IPS DF 19.7 (cell line): ENCODE measurements around the gene CELF1.
A peak's percentile ranks its signal among the peaks of the same experiment; 100 is the strongest.

ENCODE experiments used
- DNase-seq: peaks from one replicate; pipeline ENCODE4 v3.0.0-alpha.2; 2013; ENCODE audit warnings: low read depth, low spot score

The CELF1 gene

DNA sequence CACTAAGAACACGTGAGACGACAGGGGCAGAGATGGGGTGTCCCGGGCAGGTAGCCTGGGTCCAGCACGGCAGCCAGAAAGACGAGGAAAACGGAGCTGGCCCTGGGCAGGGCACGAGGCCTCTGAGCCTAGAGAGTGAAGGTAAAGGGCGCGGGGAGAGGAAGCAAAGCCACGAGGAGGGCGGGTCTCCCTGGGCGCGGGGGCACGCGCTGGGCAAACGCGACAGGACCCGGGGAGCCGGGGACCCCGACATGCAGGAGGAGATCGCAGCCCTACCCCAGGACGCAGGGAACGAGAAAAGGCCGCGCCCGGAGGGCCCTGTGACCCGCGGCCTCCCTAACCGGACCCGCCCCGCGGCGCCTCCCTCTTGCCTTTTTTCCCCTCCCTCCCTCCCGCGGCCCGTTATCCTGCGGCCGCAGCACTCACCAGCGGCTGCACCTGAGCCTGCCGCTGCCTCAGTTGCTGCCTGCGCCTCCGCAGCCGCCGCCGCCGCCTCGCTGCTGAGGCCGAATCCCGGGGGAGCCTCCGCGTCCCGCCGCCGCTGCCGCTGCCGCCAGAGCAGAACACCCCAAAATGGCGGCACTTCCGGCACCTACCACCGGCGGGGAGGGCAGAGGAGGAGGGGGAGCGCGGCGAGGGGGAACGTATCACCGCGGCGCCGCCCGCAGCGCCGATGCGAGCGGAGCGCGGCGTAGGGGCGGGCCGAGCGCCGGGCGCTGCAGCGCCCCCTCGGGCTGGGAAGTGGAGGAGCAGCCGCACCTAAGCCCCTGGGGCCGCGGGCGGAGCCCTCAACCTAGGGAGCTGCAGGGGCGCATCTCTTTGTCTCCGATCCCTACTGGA is at the start of gene CELF1:
TSS of gene CELF1 (minus strand) at position 567 of the 840 bp plus-strand sequence. CDS start 53,609 bp downstream, outside the sequence.
- peak; percentile 33 for DNase-seq

DNA sequence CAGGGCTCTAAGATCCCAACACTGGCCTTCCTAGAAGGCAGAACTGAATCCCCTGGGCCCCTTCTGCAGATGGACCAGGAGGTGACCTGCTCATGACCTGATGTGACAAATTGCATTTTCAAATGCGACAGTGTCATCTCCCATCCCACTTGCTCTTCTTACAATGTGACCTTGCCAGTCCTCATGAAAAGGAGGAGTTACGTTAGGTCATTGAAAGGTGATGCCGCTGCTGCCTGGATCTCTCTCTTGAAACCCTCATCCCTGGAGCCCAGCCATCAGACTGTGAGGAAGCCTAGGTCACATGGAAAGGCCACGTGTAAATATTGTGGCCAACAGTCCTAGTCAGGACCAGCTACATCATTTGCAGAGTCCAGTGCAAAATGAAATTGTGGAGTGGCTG is 47.0 kb upstream of the CELF1 start:
- DNase-seq, result no peak

DNA sequence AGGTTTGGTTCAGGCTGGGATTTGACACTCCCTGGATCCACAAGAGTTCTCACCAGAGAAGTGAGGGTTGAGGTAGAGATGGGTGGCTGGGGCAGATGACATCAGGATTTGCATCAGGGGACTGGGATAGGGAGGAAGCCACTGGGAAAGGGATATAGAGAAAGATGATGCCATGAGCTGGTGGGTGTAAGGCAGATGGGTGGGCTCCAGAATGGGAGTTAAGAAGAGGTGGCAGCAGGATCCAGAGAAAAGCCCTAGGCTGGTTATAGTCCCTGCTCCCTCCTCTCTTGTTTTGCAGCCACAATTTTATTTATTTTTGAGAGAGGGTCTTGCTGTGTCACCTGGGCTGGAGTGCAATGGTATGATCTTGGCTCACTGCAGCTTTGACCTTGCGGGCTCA is 43.0 kb upstream of the CELF1 start:
- no peak for DNase-seq

DNA sequence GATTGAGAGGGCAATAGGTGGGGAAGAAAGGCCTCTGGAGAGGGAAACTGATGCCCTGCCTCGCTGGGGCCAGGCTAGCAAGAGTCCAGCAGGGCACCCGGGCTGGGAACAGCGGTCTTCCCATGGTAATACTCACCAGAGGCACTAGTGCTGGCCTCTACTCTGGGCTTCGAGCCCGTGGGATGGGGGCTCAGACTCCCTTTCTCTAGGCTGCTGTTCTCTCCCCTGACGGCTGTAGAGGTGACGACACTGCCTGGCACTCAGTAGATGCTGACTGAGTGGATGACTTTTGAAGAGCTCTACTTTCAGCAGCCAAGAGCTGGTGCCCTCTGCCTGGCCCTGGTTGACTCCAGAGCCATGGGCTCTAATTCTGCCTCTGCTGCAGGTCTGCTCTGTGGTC is 42.1 kb upstream of the CELF1 start:
- DNase-seq, result no peak

DNA sequence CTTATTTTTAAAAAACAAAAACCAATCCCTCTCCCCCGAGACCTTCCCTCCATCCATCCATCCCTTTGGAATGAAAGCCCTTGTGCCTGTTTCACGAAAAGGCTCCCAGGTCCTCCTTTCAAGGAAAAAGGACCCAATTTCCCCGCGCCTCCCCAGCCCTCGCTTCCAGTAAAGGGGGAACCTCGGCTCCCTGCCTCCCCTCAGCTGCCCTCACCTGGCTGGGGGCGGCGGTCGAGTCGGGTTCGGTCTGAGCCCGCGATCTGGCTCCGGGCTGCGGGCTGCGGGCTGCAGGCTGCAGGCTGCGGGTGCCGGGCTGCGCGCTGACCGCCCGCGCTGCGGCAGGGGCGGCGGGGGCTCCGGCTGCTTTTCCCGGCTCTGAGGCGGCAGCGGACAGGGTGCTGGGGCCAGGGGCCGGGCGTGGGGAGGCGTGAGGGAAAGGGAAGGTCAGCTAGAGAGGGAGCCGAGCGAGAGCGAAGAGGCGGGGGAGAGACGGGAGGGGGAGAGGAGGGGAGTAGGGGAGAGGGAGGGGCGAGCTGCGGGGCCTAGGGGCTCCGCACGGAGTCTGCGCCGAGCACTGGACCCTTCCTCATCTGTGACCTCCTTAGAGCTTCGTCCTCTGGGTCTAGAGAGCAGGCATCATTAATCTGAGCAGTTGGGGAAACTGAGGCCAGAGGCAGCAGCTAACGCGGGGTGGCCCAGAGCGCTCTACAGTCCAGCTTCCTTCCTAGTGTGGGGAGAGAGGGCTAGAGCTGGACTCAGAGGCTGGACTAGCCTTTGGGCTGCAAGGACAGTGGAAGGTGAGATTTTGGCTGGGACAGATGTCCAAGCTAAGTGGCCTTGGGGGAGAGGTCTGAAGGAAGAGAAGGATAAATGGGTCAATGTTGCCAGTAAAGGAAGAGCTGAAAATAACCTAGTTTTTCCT is 41.3 kb upstream of the CELF1 start, which contains the start of gene C1QTNF4:
TSS of gene C1QTNF4 (minus strand) at position 478 of the 922 bp plus-strand sequence. CDS start 3,601 bp downstream, outside the sequence.
- DNase-seq, result no peak

DNA sequence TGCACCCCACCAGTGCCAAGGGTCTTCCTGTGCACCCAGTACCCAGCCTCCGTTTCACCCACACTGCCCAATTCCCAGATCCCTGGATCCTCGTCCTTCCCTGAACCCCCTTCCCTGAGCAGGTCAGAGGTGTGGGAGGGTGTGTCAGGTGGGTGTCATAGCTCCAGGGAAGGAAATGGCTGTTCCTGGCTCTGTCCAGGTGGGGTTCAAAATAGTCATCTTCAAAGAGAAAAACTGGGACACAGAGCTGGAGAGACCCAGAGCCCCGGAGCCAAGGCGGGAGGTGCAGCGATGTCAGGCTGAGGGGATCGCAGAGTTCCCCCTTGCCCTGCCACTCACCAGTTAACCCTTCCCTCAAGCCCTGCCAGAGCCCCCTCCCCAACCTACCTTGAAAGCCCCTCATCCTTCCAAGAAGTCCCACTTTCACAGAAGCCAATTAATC is 40.6 kb upstream of the CELF1 start:
- no peak for DNase-seq

DNA sequence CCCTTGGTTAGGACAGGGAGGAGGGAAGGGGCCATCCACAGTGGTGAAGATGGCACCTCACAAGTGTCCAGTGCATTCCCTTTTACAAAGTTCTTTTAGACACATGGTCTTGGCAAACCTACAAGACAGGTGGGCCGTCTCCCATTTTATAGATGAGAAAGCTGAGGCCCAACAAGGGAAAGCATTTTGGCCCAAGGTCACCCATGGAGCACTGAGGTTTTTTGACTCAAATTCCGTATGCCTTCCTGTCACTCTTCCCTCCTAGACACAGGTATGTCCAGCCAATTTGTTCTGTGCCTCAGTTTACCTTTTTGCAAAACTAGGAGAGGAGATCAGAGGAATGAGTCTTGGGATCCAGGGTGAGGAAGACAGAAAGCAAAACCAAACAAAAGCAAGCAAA is 40.0 kb upstream of the CELF1 start:
- no peak for DNase-seq

DNA sequence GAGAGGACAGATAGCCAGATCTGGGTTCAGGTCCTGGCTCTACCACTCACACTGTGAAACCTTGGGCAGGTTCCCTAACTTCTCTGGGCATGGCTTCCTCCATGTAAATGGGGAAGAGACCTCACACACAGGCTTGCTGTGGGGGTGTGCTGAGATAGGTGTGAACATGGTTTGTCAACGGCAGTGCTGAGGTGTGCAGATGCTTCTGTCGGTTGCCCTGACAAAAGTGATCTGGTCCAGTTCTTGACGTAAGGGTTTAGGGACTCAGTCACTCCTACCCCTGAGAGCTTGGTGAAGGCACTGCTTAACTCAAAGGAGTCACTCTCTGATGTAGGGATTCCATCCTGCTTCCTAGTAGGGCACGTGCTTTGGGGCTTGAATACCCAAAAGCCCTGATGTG is 39.3 kb upstream of the CELF1 start:
- no peak for DNase-seq

DNA sequence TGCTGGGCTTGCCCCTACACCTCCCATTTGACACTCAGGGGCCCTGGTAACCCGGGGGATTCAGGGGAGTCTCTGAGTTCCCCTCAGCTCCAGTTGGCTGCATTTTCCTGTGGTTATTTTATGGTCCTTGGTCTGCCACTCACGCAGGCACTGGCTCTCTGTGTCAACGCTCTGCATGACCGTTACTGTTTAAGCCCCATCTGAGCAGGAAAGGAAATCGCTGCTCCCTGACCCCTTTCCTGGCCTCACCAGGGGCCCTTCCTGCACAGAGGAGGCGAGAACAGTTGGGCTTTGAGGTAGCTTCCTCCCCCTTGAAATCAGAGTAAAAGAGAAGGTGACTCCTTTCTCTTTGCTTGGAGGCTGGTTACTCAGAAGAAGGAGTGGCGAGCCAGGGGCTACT is 38.8 kb upstream of the CELF1 start:
- DNase-seq, result no peak

DNA sequence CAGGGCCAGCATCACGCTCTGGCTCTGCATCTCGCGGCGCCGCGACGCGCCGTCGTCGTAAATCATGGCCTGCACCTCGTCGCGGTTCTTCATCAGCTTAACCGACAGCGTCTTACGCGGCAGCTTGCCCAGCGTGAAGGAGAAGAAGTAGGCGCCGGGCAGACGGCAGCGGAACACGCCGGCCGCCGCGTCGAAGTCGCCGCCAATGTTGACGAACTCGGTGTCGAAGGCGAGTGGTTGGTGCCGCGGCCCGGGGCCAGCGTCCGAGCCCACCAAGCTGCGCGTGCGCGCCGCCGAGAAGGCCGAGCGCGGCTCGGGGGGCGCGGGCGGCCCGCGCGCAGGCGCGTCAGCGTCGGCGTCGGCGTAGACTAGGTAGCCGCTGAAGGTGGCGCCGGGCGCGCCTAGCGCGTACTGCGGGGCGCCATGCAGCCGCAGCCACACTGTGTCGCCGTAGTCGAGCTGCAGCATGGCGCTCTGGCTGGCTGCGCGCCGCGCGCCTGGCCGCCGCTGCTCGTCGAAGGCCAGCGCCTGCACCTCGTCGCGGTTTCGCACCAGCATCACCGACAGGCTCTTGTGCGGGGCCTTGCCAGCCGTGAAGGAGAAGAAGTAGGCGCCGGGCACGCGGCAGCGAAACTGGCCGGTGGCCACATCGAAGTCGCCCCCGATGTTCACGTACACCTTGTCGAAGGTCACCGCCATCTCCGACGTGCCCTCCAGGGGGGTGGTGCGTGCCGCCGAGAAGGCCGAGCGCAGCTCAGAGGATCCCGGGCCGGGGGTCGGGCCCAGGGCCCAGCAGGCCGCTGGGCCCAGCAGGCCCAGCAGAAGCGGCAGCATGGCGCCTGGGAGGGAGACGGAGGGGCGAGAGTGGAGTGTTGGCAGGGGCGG is 37.3 kb upstream of the CELF1 start:
- DNase-seq, result no peak

DNA sequence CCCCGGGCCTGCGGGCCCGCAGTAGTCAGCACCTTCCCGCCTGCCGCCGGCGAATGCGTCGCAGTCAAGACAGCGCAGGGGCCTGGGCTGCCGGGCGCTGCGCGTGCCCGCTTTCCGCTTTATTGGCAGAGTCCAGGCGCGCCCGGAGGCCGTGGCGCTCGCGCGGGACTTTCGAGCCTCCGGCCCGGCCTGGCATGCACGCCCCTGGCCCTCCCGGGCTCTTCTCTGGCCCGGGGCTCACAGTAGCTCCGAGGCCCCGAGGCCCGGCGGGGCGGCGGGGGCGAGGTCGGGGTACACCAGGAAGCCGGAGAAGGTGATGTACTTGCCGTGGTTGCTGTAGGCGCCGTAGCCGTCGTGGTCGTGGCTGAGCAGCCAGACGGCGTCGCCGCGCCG is 36.6 kb upstream of the CELF1 start:
- no peak for DNase-seq

DNA sequence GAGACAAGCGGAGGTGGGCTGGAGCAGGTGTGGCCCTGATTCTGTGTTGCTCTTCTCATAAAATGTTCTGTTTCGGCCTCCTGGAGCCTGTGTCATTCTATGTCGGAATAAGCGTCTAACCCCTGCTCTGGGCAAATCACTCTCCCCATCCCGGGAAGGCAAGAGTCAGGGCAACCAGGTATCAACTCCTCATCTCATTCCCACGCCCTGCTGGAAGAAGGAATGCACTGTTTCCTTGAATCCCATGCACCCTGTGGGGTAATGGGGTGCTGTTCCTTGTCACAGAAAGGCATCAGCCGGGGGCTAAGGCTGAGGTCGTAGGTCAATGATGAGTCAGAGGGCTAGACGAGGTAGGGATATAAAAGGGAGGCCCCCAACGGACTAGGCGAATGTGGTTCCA is 36.2 kb upstream of the CELF1 start:
- no peak for DNase-seq

DNA sequence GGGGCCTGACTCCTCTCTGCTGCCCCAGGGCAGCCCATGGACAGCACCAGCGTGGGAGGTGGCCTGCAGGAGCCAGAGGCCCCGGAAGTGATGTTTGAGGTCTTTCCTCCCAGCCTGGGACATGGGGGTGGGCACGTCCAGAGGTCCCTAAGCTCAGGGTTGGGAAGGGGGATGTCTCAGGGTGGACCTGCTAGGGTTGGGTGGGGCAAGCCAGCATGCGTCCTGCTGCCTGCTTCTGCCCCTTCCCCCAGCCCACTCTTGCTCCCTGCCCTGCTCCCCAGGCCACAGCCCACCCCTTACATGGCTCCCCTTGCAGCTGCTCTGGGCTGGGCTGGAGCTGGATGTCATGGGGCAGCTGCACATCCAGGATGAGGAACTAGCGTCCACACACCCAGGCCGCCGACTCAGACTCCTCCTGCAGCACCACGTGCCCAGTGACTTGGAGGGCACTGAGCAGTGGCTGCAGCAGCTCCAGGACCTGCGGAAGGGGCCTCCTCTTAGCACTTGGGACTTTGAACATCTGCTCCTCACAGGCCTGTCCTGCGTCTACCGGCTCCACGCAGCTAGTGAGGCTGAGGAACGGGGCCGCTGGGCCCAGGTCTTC is 34.9 kb upstream of the CELF1 start:
- no peak for DNase-seq

DNA sequence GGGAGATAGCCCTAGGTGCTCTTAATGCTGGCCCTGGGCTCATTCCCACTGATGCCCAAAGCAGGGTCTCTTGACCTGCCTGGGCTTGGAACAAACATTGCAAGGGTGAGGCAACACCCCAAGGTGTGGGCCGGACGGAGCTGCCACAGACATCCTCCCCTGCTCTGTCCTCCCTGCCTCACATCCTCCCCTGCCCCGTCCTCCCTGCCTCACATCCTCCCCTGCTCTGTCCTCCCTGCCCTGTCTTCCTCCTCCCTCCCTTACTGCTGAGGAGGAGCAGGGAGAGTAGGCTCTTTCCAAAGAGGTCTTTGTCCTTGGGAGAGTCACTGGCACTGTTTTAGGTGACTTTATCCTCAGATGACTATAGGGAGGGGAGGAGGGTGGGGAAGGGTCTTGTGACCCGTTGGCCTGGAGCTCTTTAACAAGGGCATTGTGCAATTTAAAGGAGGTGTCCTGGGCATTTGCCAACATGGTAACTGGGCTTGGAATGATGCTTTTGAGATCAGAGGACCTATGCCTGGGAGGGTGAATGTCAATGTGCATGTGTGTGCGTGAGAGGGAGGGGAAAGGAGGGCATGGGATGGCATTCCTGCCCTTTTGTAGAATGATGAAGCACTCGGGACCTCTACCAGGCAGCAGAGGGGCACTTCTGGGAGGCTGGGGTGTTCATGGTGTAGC is 34.2 kb upstream of the CELF1 start:
- no peak for DNase-seq

DNA sequence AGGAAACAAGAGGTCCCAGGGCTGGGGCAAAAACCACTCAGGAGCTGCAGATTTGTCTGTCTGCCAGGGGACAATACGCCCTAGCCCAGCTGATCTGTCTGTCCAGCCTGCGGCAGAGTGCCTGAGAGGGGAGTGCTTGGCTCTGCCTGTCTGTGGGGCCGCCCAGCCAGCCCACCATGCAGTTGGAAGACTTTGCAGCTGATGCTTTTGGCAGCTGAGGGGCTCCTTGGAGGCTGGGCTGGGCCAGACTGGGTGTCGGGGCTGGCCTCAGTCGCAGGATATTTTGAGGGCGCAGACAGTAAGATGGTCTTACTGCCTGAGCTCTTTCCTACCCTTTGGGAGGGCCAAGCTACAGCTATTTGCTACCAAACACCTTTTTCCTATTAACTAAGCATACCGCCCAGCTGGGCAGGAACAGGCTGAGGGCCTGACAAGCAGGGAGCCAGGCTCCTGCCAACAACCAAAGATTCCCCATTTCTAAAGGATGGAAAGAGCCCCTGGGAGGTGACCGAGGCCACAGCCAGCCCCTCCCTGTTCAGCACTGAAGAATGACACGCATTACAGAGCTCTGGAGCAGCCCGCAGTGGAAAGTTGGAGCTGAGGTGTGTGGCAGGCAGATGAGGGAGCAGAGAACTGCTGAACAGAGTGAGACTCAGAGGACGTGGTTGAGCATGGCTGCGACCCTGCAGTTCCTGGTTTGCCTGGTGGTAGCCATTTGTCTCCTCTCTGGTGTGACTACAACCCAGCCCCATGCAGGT is 33.3 kb upstream of the CELF1 start, which contains the start of gene FAM180B:
TSS of gene FAM180B (plus strand) at position 581 of the 758 bp plus-strand sequence. CDS start at position 672, 91 bp downstream.
- no peak for DNase-seq

DNA sequence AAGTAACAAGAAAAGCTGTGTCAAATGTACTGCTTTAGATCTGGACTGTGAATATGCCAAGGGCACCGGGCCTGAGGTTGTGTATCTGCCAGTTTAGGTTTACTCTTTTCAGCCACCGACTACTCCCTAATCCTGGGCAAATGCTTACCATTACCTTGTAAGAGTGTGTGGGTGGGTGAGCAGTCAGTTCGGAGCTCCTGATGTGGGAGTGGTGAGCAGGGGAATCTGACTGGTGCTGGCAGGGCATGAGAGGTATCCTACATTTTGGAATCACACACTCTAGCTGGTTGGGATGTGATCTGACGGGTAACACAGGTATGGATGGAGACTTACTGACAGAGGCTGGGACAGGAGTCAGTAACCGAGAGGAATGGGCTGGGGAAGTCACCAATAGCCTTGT is 30.9 kb upstream of the CELF1 start:
- DNase-seq, result no peak

DNA sequence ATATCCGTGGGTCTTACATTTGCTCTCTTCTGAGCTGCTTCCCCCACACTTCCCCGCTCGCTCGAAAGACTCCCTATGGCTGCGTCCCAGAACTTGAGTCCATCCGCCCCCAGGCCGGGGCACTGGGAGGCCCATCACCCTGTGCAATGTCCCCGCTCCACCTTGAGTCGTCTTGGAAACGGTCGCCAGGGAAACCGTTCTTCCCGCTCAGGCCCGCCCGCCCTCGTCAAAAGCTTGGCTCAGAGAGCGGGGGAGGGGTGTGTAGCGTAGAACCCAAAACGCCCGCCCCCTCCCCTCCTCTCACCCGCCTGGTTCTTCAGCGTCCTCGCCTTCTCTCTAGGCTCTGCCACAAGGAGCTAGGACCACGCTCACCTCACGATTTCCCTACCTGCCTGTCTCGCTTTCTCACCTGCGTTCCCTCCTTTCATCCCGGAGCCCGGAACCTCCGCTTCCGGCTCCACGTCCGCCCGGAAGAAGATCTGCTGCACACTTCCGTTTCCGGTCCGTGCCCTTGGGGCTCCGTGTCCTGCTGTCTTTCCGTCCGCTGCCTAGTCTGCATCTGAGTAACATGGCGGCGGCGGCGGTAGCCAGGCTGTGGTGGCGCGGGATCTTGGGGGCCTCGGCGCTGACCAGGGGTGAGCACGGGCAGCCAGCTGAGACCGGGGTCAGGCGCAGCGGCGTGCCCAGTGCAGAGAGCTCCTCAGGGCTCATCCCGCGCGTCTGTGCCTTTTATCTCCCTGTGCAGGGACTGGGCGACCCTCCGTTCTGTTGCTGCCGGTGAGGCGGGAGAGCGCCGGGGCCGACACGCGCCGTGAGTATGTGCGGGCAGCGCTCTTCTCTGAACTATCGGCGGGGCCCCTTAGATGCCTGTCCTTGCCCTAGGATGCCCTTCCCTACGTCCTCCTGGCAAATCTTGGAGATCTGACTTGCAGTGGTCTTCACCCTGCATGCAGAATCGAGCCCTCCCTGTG is 25.9 kb upstream of the CELF1 start, which contains the start of the genes KBTBD4 and NDUFS3:
TSS of gene KBTBD4 (minus strand) at position 447 of the 971 bp plus-strand sequence. CDS start at position 428, 19 bp downstream.
TSS of gene NDUFS3 (plus strand) at position 551 of the 971 bp plus-strand sequence. CDS start at position 569, 18 bp downstream.
- DNase-seq, result peak; percentile 76

DNA sequence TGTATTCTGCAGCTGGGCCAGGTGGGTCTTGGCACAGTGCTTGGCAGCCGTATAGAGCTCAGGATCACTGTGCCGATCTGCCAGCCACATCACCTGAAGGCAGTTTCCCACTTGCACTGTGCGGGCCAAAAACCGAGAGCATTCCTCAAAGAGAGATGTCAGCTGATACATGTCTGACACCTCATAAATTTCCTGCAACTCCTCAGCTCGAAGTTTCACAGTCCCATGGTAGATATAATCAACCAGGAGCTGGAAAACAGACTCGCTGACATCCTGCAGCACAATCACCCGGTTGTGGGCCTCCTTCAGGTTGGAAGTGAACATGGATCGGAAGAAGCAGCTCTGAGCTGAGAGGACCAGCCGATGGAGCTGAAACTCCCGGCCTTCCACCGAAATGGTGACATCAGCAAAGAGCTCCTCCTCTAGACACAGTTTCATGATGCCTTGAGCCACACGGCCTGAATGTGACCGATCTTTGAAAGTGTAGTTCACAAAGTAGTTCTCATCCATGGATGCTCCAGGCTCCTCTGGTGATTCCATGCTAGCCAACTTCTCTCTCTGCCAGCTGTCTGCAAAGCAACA is 24.6 kb upstream of the CELF1 start:
- DNase-seq, result no peak
